ENCODE data around the gene CNTN5. TPM values are rescaled to one million over a fixed set of nuclear protein-coding genes. Genes with fewer than 3 reads are reported as not detected.

Gene CNTN5
- total and polyA plus RNA-seq, 10 of the 15 experiments (the other 5 are each of a cell fraction or from before 2014, with no cell fraction given), result 0.01 TPM; not detected in 9

- no peak overlapping the region for H3K4me2 ChIP-seq (ENCODE audit: control insufficient read depth, insufficient read depth)
- no peaks in the 10 kb centered on the region for H4K20me1 ChIP-seq (ENCODE audit: control insufficient read depth, insufficient read depth)
- ChIA-PET SMC1A (ENCODE audit: uncharacterized antibody, unreplicated experiment) (no interaction called here), CTCF (no interaction called here), POLR2A (no interaction called here), RAD21 (ENCODE audit: unreplicated experiment) (no interaction called here)
- no peaks in the 10 kb centered on the region for H3K36me3 ChIP-seq (ENCODE audit: control insufficient read depth in 2 of 2, insufficient read depth in 2 of 2, low read length in 1 of 2)
- no peaks in the 10 kb centered on the region for H3K79me2 ChIP-seq (ENCODE audit: control insufficient read depth, insufficient read depth, low read length)
- 37% methylated on average over 2 of the region's 2 CpGs for WGBS (ENCODE audit: insufficient coverage, insufficient replicate concordance, low lambda C conversion rate, missing lambda C conversion rate)
- ATAC-seq (no peak), DNase-seq (ENCODE audit: low read depth, low spot score) (no peak), FAIRE-seq (no peak)
- H3K27ac ChIP-seq (ENCODE audit: control insufficient read depth, insufficient read depth), result no peak overlapping the region
- intact Hi-C loops (cut with micrococcal nuclease; ENCODE audit: unreplicated experiment), result no loop called here
- H3K4me1 ChIP-seq (ENCODE audit: control insufficient read depth, insufficient read depth, low read length), result no peaks in the 10 kb centered on the region
- no peak overlapping the region for H2AFZ ChIP-seq (ENCODE audit: control insufficient read depth, low read depth, low read length)
- H3K9ac ChIP-seq (ENCODE audit: control insufficient read depth, insufficient read depth, low read length), result no peak overlapping the region
- in situ Hi-C loops (cut with MboI), result no loop called here
- no peaks in the 10 kb centered on the region for H3K27me3 ChIP-seq (replicated peaks in 1 of 2; ENCODE audit: control insufficient read depth in 2 of 2, insufficient read depth in 2 of 2, low read length in 1 of 2)
- BruUV-seq (replicated peaks), result no TSS peak
- no peak overlapping the region for H3K4me3 ChIP-seq
- H3K9me3 ChIP-seq (replicated peaks; ENCODE audit: control insufficient read depth, insufficient read depth, low read length), result no peaks in the 10 kb centered on the region
- TF ChIP-seq ZNF384 (IDR thresholded peaks at IDR 0.05; ENCODE audit: borderline replicate concordance, low read depth, low read length) (no peak), FOXM1 (IDR thresholded peaks at IDR 0.05; ENCODE audit: low read depth, low read length) (no peak), NR2C2 (IDR thresholded peaks at IDR 0.05; ENCODE audit: borderline replicate concordance, control insufficient read depth, insufficient read length, low read depth) (no peak), NBN (IDR thresholded peaks at IDR 0.05) (no peak), MLLT1 (IDR thresholded peaks at IDR 0.05) (no peak), EED (IDR thresholded peaks at IDR 0.05; ENCODE audit: low read depth) (no peak), E2F8 (IDR thresholded peaks at IDR 0.05; ENCODE audit: low read depth, partially characterized antibody) (no peak), CREM (IDR thresholded peaks at IDR 0.05; ENCODE audit: low read depth) (no peak), NKRF (conservative IDR thresholded peaks at IDR 0.05) (no peak), HDAC6 (IDR thresholded peaks at IDR 0.05; ENCODE audit: unreplicated experiment) (no peak), USF1 (IDR thresholded peaks at IDR 0.05; ENCODE audit: borderline replicate concordance, extremely low read length, insufficient read depth, low read depth, low read length) (no peak)
These were observed 1112.4 kb downstream of the CNTN5 start for GRCh38 chr11:100133114-100133513.
